Measurements from ENCODE around the gene ELOVL1.

DNA sequence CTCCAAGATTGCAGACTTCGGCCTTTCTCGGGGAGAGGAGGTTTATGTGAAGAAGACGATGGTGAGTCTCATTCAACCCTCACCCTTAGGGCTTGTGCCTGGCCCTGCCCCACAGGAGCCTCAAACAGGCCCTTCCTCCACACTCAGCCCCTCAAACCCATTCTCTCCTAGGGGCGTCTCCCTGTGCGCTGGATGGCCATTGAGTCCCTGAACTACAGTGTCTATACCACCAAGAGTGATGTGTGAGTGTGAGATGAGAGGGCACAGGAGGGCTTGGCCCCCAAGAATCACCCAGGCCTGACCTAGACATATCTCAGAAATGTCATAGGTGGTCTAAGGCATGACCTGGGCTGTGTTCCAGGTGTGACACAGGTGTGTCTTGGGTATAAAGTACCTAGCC lies 48.5 kb downstream of the ELOVL1 start:
- TF ChIP-seq, protein P1, sequence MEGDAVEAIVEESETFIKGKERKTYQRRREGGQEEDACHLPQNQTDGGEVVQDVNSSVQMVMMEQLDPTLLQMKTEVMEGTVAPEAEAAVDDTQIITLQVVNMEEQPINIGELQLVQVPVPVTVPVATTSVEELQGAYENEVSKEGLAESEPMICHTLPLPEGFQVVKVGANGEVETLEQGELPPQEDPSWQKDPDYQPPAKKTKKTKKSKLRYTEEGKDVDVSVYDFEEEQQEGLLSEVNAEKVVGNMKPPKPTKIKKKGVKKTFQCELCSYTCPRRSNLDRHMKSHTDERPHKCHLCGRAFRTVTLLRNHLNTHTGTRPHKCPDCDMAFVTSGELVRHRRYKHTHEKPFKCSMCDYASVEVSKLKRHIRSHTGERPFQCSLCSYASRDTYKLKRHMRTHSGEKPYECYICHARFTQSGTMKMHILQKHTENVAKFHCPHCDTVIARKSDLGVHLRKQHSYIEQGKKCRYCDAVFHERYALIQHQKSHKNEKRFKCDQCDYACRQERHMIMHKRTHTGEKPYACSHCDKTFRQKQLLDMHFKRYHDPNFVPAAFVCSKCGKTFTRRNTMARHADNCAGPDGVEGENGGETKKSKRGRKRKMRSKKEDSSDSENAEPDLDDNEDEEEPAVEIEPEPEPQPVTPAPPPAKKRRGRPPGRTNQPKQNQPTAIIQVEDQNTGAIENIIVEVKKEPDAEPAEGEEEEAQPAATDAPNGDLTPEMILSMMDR (IDR thresholded peaks at IDR 0.05 in 4 of 5, conservative IDR thresholded peaks at IDR 0.05 in 1 of 5): no peak
- no peak for TF ChIP-seq POLR2A (IDR thresholded peaks at IDR 0.05)

All from gastrocnemius medialis (tissue), 4 donors.